GM23338 (cell line): ENCODE measurements around the gene SPHK1. TPM values are rescaled to one million over a fixed set of nuclear protein-coding genes. Genes with fewer than 3 reads are reported as not detected.

Source experiments
- ATAC-seq: fragments of 200-7000 bp; cut with Tn5 transposase; 3 replicates; pipeline ENCODE4 v1.9.1; 2020
- DNase-seq: peaks from one replicate; pipeline ENCODE4 v3.0.0-alpha.2; 2015; ENCODE audit warnings: low spot score
- H2AFZ ChIP-seq: fragments of 200-600 bp; sonication (generic); 2 replicates; pipeline ENCODE4 v1.8.0; 2016; ENCODE audit warnings: antibody characterized with exemption, mild to moderate bottlenecking, moderate library complexity
- H3F3A ChIP-seq: fragments of 200-600 bp; sonication (generic); replicated peaks from 2 replicates; pipeline ENCODE4 v1.8.0; 2017; ENCODE audit warnings: antibody characterized with exemption, mixed run types, low read depth
- H3K27ac ChIP-seq: fragments of 200-600 bp; sonication (generic); 2 replicates; pipeline ENCODE4 v1.6.1; 2016; ENCODE audit warnings: low read depth
- H3K27me3 ChIP-seq: fragments of 200-600 bp; sonication (generic); 2 replicates; pipeline ENCODE4 v1.8.0; 2016; ENCODE audit warnings: mild to moderate bottlenecking, mixed run types, moderate library complexity; ENCODE audit not compliant: insufficient read depth
- H3K36me3 ChIP-seq: fragments of 200-600 bp; sonication (generic); 2 replicates; pipeline ENCODE4 v1.8.0; 2016; ENCODE audit warnings: mild to moderate bottlenecking; ENCODE audit not compliant: insufficient read depth
- H3K4me1 ChIP-seq: fragments of 200-600 bp; sonication (generic); 2 replicates; pipeline ENCODE4 v1.8.0; 2016; ENCODE audit warnings: mild to moderate bottlenecking, moderate library complexity; ENCODE audit not compliant: insufficient read depth
- H3K4me2 ChIP-seq: fragments of 200-600 bp; sonication (generic); 2 replicates; pipeline ENCODE4 v1.7.1; 2017; ENCODE audit warnings: mixed run types
- H3K4me3 ChIP-seq: fragments of 200-600 bp; sonication (generic); 2 replicates; pipeline ENCODE4 v1.6.1; 2016; ENCODE audit warnings: mixed run types
- H3K79me2 ChIP-seq: fragments of 200-600 bp; sonication (generic); replicated peaks from 2 replicates; pipeline ENCODE4 v1.8.0; 2017; ENCODE audit warnings: mild to moderate bottlenecking; ENCODE audit not compliant: insufficient read depth
- H3K9me2 ChIP-seq: fragments of 200-600 bp; sonication (generic); 2 replicates; pipeline ENCODE4 v1.8.0; 2017; ENCODE audit not compliant: insufficient read depth
- H4K20me1 ChIP-seq: fragments of 200-600 bp; sonication (generic); replicated peaks from 2 replicates; pipeline ENCODE4 v1.8.0; 2017; ENCODE audit warnings: mild to moderate bottlenecking; ENCODE audit not compliant: insufficient read depth
- H3K27ac Mint-ChIP-seq: 2 replicates; pipeline ENCODE4 v1.8.0; 2020; ENCODE audit warnings: inconsistent platforms, mild to moderate bottlenecking, moderate library complexity, mixed read lengths
- H3K27me3 Mint-ChIP-seq: 3 replicates; pipeline ENCODE4 v1.8.0; 2022; ENCODE audit warnings: low read depth, mild to moderate bottlenecking, moderate library complexity, mixed read lengths, inconsistent platforms; ENCODE audit not compliant: insufficient read depth, poor library complexity
- H3K36me3 Mint-ChIP-seq: 3 replicates; pipeline ENCODE4 v1.8.0; 2021; ENCODE audit warnings: low read depth, mild to moderate bottlenecking, inconsistent platforms, moderate library complexity, mixed read lengths
- H3K4me1 Mint-ChIP-seq: 3 replicates; pipeline ENCODE4 v1.8.0; 2020; ENCODE audit warnings: mild to moderate bottlenecking, inconsistent platforms, mixed read lengths
- H3K4me3 Mint-ChIP-seq: 3 replicates; pipeline ENCODE4 v1.8.0; 2021; ENCODE audit warnings: moderate library complexity, mild to moderate bottlenecking, inconsistent platforms, mixed read lengths
- H3K9me3 Mint-ChIP-seq: 3 replicates; pipeline ENCODE4 v1.8.0; 2020; ENCODE audit warnings: moderate library complexity, mild to moderate bottlenecking, inconsistent platforms, mixed read lengths
- CREB1 ChIP-seq: fragments of 250-450 bp; sonication (Bioruptor Pico); IDR thresholded peaks from 2 replicates; pipeline ENCODE4 v1.5.0; 2020; ENCODE audit warnings: low read depth, mild to moderate bottlenecking, moderate library complexity
- CTCF ChIP-seq, 2 experiments: fragments of 200-600 bp in 1 of 2; sonication (generic) in 1 of 2; conservative IDR thresholded peaks; 2 replicates each; pipeline versions ENCODE4 v1.5.1 to v1.6.1; 2016 to 2017; ENCODE audit warnings: antibody characterized with exemption in 2 of 2, low read depth in 2 of 2, mild to moderate bottlenecking in 2 of 2, moderate library complexity in 1 of 2
- ETS1 ChIP-seq: IDR thresholded peaks from 2 replicates; pipeline ENCODE4 v1.6.1; 2016; ENCODE audit warnings: antibody characterized with exemption
- EZH2 ChIP-seq: fragments of 200-600 bp; sonication (generic); IDR thresholded peaks from one replicate; pipeline ENCODE4 v1.8.0; 2017; ENCODE audit warnings: antibody characterized with exemption, mild to moderate bottlenecking, low read depth; ENCODE audit not compliant: unreplicated experiment
- EZH2phosphoT487 ChIP-seq: fragments of 200-600 bp; sonication (generic); IDR thresholded peaks from one replicate; pipeline ENCODE4 v1.8.1; 2018; ENCODE audit warnings: antibody characterized with exemption; ENCODE audit not compliant: unreplicated experiment
- JUNB ChIP-seq: IDR thresholded peaks from one replicate; pipeline ENCODE4 v1.6.1; 2016; ENCODE audit warnings: antibody characterized with exemption; ENCODE audit not compliant: unreplicated experiment
- NANOG ChIP-seq: IDR thresholded peaks from 2 replicates; pipeline ENCODE4 v1.6.1; 2016; ENCODE audit warnings: antibody characterized with exemption, borderline replicate concordance
- POLR2AphosphoS5 ChIP-seq: IDR thresholded peaks from 2 replicates; pipeline ENCODE4 v1.6.1; 2016; ENCODE audit warnings: antibody characterized with exemption, low read depth
- REST ChIP-seq: IDR thresholded peaks from one replicate; pipeline ENCODE4 v1.6.1; 2018; ENCODE audit warnings: antibody characterized with exemption; ENCODE audit not compliant: unreplicated experiment
- STAT1 ChIP-seq: IDR thresholded peaks from one replicate; pipeline ENCODE4 v1.6.1; 2016; ENCODE audit warnings: antibody characterized with exemption; ENCODE audit not compliant: unreplicated experiment
- ZNF114 ChIP-seq: fragments of 250-450 bp; sonication (Bioruptor Pico); IDR thresholded peaks from 2 replicates; pipeline ENCODE4 v1.5.0; 2020; ENCODE audit warnings: mild to moderate bottlenecking, moderate library complexity
- ZNF331 ChIP-seq: fragments of 250-450 bp; sonication (Bioruptor Pico); IDR thresholded peaks from 2 replicates; pipeline ENCODE4 v1.5.0; 2020; ENCODE audit warnings: low read depth, mild to moderate bottlenecking, moderate library complexity
- ZNF462 ChIP-seq: fragments of 250-450 bp; sonication (Bioruptor Pico); IDR thresholded peaks from 2 replicates; pipeline ENCODE4 v1.5.0; 2020; ENCODE audit warnings: mild to moderate bottlenecking, moderate library complexity
- polyA plus RNA-seq: library from polyadenylated mRNA; unstranded; fragments of >200 nt; fragmentation: Nextera tagmentation; extraction: Ambion mirVana; gene quantifications from 2 replicates; pipeline ENCODE4 v1.2.1, GENCODE V29; 2016
- total RNA-seq: library from RNA; depleted of rRNA; stranded (reverse); fragments of >200 nt; shearing (Covaris generic); gene quantifications from 2 replicates; pipeline ENCODE4 v1.2.3, GENCODE V29; 2014

The SPHK1 gene
- total and polyA plus RNA-seq, 2 experiments from 2014 or later, result 1.3 to 3.2 TPM

DNA sequence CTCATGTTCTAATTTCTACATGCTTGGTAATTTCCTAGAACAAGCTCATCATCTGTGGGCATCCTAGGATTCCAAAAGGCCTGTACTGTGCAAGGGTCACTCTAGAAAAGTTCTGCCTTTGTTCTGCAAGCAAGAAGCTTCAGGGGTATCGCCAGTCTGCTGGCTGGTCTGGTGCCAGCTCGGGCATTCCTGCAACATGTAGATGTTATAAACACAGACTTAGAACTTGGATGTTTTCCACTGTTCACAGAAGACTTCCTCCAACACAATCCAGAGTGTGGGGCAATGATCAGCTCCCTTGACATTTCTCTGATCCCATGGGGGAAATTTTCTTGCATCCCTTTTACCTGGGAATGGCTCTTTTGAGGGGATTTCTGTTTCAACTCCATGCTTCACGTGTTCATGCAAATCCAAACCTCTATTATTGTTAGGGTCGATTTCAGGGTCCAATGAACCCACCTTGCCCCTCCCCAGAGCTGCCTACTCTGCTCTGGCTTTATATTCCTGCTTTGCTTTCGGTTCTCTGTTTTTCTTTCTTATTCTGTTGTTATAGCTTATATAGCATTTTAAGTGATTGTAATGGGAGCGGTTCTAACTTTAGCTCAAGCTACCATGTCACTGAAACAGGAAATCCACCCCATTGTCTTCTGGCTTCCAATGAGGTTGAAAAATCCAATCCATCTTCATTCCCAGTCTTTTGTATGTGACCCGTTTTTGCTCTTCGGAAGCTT lies 43.3 kb downstream of the SPHK1 start:
- H3K36me3 ChIP-seq, result no peaks in the 10 kb centered on the region
- peak overlapping the region; percentile 1; the same call in 1 of the 2 replicates for H3K27ac ChIP-seq
- Mint-ChIP-seq H3K4me1 (peaks cover 55% of the 10 kb centered on the region), H3K27me3 (peaks cover 2% of the 10 kb centered on the region), H3K9me3 (no peaks in the 10 kb centered on the region; the same call in 2 of the 3 replicates), H3K27ac (peak overlapping the region; percentile 31; the same call in 1 of the 2 replicates), H3K36me3 (peaks cover 10% of the 10 kb centered on the region), H3K4me3 (no peak overlapping the region; the same call in 2 of the 3 replicates)
- H3K9me2 ChIP-seq, result no peaks in the 10 kb centered on the region
- H3K4me1 ChIP-seq, result peaks cover 53% of the 10 kb centered on the region
- H3K4me3 ChIP-seq, result no peak overlapping the region
- H3F3A ChIP-seq, result no peaks in the 10 kb centered on the region
- H2AFZ ChIP-seq, result no peak overlapping the region
- DNase-seq, result no peak
- no peaks in the 10 kb centered on the region for H3K27me3 ChIP-seq
- H3K79me2 ChIP-seq, result peaks cover 95% of the 10 kb centered on the region
- no peak for ATAC-seq
- H4K20me1 ChIP-seq, result peaks cover 59% of the 10 kb centered on the region
- TF ChIP-seq ZNF331 (CRISPR knock-in tag) (no peak), ZNF462 (CRISPR knock-in tag) (no peak), STAT1 (no peak), REST (no peak), POLR2AphosphoS5 (no peak), ZNF114 (CRISPR knock-in tag) (no peak), CTCF (conservative IDR thresholded peaks at IDR 0.05; ENCODE audit: low read depth in 2 of 2) (no peak), JUNB (no peak), CREB1 (CRISPR knock-in tag) (no peak), EZH2 (no peak), NANOG (no peak), ETS1 (no peak), EZH2phosphoT487 (no peak)
- H3K4me2 ChIP-seq, result 0 out of 2 replicates have a peak overlapping the region, but pooled peaks have one; percentile 18
